ENCODE results near the gene PDCD1.

The PDCD1 gene

GRCh38 chr2:241852116-241852980 is 6.3 kb downstream of the PDCD1 start:
- DNase-seq (ENCODE audit: low spot score), result no peak

- DNase-seq (ENCODE audit: low spot score), result no peak
These were observed 7.2 kb downstream of the PDCD1 start for GRCh38 chr2:241851325-241852115.

GRCh38 chr2:241850544-241851324 is 8.0 kb downstream of the PDCD1 start:
- DNase-seq (ENCODE audit: low spot score), result no peak

- no peak for DNase-seq (ENCODE audit: low spot score)
These were observed 8.8 kb downstream of the PDCD1 start for GRCh38 chr2:241849616-241850543.

- no peak for DNase-seq (ENCODE audit: low spot score)
These were observed 9.7 kb downstream of the PDCD1 start for GRCh38 chr2:241848761-241849615.

GRCh38 chr2:241846406-241846805 is 12.3 kb downstream of the PDCD1 start:
- DNase-seq (ENCODE audit: low spot score), result no peak

GRCh38 chr2:241844831-241845578 is 13.7 kb downstream of the PDCD1 start:
- no peak for DNase-seq (ENCODE audit: low spot score)

- DNase-seq (ENCODE audit: low spot score), result no peak
These were observed 14.5 kb downstream of the PDCD1 start for GRCh38 chr2:241844066-241844728.

GRCh38 chr2:241843321-241844065 is 15.2 kb downstream of the PDCD1 start:
- DNase-seq (ENCODE audit: low spot score), result no peak

GRCh38 chr2:241842620-241843211 is 16.0 kb downstream of the PDCD1 start:
- no peak for DNase-seq (ENCODE audit: low spot score)

GRCh38 chr2:241842067-241842415 is 16.7 kb downstream of the PDCD1 start:
- no peak for DNase-seq (ENCODE audit: low spot score)

- no peak for DNase-seq (ENCODE audit: low spot score)
These were observed 17.3 kb downstream of the PDCD1 start for GRCh38 chr2:241841181-241842066.

- no peak for DNase-seq (ENCODE audit: low spot score)
These were observed 21.3 kb downstream of the PDCD1 start for GRCh38 chr2:241837197-241837965.

- no peak for DNase-seq (ENCODE audit: low spot score)
These were observed 22.4 kb downstream of the PDCD1 start for GRCh38 chr2:241836292-241836691.

GRCh38 chr2:241835611-241836010 is 23.1 kb downstream of the PDCD1 start:
- no peak for DNase-seq (ENCODE audit: low spot score)

Measured in globus pallidus (tissue), 1 donor.